GM04504 (cell line): ENCODE measurements around the gene TRPC5OS.

Source experiments
- DNase-seq: peaks from one replicate; pipeline ENCODE4 v3.0.0-alpha.2; 2012; ENCODE audit warnings: low read depth

TRPC5OS gene

DNA sequence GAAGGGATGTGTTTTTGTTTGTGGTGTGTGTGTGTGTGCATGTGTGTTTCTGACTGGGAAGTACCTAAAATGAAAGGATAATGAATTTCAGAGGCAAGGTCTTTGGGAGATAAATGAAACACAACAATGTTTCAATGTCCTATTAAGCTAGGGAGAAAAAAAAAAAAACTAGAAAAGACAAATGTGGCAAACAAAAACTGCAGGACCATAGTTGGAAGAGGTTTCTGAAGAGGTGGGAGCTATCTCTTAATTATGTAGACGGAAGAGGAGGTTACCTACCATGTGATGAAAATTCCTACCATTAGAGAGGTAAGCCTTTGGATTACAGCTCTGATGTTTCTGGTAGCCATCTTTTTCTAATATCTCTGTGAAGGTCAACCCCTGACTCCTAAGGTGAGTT lies at the start of gene TRPC5OS:
TSS of gene TRPC5OS (plus strand) at position 301 of the 400 bp plus-strand sequence. CDS start 25,669 bp downstream, outside the sequence.
- no peak for DNase-seq

DNA sequence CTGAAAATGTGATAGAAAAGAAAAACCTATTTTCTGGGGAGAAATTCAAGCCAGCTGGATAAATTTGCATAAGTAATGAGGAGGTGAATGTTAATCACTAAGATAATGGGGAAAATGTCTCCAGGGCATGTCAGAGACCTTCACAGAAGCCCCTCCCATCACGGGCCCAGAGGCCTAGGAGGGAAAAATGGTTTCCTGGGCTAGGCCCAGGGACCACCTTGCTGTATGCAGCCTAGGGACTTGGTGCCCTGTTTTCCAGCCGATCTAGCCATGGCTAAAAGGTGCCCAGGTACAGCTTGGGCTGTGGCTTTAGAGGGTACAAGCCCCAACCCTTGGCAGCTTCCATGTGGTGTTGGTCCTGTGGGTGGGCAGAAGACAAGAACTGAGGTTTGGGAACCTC lies 46.6 kb upstream of the TRPC5OS start:
- no peak for DNase-seq

DNA sequence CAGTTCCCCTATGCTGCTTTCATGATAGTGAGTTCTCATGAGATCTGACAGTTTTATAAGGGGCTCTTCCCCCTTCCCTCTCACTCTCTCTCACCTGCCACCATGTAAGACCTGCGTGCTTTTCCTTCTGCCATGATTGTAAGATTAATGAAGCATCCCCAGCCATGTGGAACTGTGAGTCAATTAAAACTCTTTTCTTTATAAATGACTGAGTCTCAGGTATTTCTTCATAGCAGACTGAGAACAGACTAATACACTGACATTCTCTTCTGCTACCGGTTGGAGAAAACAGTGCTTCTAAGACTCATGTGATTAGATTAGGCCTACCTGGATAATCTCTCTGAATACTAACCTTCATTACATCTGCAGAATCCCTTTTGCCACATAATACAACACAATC lies 45.4 kb upstream of the TRPC5OS start:
- no peak for DNase-seq

DNA sequence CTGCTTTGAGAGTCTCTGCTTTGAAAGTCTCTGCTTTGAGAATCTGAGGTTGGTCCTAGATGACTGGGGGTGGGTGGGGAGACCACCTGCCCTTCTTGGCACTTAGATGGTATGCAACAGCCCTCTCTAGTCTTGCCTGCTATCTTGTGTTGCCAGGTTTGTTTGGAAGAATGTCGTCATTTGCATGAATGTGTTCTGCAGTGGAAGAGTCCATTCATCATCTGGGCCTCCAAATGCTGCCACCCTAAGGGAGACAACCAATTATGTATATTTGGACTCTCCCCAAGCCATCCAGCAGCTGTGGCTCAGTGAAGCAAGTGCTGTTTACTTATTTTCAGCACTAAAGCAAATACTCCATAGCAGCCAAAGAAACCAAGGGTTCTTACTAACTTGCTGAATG lies 44.6 kb upstream of the TRPC5OS start:
- no peak for DNase-seq

DNA sequence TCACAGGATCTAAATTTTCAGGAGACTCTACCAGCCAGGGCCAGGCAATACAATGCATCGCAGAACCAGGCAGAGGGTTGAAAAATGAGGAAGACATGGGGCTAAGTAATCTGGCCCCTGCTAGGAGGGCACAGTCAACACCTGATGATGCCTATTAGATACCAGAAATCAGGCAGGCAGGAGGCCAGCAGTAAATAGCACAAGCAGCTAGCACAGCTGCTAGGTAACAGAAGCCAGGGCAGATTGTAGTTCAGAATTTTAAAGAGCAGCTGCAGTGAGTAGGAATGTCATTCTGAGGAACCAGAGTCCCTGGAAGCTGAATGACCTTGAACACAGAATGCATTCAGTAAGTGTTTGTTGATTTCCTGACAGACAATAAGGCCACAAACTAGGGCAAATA lies 38.8 kb upstream of the TRPC5OS start:
- no peak for DNase-seq

DNA sequence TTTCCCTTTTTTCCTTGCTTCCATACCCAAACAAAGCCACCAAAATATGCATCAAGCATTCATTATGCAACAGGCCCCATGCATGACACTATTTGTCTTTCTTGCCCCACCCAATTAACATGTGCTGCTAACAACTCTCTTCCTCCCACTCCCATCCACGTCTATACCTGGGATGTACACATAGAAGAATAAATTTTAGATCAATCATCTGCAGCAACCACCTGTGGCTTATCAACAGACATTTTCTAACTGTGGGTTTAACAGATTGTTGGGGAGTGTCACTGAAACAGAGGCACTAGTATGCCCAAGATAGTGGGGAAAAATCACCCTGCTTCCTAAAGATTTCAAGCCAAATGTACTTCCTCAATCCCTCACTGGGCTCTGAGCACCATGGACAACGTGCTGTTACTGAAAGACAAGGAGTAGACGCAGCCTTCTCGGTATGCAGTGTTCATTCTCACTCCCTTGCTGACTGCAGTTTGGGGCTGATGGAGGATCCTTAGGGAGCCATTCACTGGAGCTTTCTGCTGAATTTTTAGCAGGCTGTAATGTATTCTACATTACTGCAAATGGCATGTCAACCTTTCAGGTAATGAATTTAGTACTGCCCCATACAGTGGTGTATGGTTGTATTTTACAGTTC lies 28.4 kb upstream of the TRPC5OS start:
- no peak for DNase-seq

DNA sequence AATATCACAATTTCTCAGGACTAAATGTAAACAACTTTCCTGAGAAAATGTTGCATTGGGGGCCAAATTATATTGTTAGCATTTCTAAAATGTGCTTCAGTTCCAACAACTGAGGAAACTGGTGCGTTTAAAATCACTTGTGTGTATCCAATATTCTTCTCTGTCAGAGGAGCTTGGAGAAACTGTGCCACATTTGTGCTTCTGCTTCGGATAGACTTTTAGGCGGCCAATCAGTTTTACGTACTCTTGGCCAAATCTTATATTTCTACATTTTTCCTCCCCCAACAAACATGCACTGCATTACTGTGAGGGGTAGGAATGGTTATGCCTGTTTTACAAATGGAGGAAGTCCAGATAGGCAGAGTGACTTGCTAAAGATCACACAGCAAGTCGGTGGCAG lies 27.4 kb upstream of the TRPC5OS start:
- no peak for DNase-seq

DNA sequence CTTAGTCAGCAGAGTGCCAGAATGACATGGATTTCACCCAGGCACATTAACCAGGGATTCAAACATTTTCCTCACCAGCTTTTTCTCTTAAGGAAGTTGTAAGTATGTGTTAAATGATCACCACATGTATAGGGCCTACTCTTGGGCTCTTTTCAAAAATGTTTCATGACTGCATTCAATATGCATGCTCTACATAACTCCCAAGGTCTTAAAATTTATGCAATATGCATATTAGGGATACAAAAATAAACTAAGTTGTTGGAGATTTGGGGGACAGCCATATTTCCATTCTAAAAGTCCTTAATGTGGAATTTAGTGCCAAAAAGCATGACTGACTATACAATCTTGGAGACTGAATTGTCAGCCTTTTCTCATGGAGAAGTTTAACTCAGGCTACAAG lies 25.0 kb upstream of the TRPC5OS start:
- no peak for DNase-seq

DNA sequence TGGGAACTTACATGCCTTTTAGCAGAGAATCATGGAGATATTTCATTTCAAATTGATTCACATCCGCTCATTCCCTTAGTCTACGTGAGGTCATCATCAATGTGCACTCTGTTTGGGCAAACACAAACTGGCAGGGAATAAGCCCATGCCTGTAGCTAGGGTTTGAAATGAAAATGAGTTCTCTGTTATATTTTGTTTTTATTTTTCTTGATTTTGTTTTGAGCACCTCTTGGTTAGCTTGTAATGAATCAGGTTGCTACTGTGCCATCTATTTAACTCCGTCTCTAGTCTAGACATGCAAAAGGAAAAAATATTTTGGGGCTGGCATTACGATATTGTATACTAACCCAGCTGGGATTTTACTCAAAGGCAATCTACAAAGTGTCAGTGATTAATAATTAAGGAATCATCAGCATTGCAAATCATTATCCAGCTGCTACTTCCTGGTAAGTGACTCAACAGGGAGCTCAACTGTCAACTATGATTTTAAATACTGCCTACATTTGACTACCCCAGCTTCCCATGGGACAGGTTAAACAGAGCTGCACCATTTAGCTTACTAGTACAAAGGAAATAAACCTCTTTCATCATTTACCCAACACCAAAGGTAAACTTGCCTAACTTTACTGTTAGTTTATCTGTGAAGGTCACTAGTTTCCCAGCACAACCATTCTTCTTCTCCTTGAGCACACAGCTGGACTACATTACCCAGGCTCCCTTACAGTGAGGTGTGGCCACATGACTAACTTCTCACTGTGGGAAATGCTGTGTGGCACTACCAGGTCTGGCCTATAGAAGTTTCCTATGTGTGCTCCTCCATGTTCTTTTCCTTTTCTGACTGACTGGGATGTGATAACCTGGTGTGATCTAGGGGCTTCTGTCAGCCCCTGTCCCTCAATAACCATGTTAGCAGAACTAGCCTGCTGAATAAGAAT lies 21.2 kb upstream of the TRPC5OS start:
- no peak for DNase-seq

DNA sequence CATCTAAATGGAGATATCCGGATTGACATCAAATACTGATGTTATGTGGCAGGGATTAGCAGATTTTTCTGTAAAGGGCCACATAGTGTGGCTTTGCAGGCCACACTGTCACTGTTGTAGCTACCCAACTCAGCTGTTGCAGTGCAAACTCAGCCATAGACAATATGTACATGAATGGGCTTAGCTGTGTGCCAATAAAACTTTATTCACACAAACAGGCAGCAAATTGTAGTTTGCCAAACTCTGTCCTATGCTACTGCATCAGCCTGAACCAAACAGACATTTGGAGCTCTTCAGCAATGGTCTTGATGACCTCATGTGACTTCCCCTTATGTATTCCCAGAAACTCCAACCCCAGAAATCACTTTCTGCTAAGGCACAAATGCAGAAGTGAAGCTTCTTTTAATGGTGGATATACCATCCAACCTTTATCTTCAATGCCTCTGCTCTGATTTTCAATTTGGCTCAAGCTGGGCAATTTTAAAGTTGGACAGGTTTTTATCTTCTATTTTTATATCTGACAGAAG lies 18.4 kb upstream of the TRPC5OS start:
- DNase-seq = no peak

DNA sequence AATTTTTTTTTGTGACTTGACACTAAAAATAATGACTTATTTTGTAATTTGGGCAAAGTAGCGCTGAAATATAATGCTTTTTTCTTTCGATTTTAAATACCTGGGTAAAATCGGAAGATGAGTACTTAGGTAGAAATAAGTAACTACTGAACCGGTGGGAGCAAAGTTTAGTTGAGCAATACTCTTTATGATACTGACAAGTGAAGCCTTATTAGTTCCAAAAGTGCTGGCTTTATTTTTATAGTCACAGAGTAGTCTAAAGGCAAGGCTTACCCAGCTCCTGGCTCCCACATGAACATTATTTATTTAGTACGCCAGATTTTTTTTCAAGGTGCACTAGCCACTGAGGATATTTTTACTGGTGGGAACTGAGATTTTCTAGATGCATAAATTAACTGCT lies 14.4 kb upstream of the TRPC5OS start:
- no peak for DNase-seq

DNA sequence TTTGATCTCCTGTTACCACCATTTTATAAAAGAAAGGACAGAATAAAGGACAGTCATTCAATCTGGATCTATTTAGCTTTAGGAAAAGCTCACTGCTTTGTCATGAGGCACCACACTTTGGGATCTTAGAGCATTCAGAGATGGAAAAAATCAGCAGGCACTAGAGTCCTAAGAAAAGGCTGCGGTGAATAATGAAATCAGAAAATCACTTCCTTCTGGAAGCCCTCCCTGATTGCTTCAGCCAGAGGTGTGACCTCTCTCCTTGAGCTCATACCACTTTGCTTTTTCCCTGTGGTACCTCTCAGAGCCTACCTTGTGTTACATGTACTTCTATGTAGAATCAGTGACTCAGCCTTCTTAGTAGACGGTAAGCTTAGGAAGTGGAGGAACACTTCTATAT lies 8.7 kb upstream of the TRPC5OS start:
- DNase-seq = no peak

DNA sequence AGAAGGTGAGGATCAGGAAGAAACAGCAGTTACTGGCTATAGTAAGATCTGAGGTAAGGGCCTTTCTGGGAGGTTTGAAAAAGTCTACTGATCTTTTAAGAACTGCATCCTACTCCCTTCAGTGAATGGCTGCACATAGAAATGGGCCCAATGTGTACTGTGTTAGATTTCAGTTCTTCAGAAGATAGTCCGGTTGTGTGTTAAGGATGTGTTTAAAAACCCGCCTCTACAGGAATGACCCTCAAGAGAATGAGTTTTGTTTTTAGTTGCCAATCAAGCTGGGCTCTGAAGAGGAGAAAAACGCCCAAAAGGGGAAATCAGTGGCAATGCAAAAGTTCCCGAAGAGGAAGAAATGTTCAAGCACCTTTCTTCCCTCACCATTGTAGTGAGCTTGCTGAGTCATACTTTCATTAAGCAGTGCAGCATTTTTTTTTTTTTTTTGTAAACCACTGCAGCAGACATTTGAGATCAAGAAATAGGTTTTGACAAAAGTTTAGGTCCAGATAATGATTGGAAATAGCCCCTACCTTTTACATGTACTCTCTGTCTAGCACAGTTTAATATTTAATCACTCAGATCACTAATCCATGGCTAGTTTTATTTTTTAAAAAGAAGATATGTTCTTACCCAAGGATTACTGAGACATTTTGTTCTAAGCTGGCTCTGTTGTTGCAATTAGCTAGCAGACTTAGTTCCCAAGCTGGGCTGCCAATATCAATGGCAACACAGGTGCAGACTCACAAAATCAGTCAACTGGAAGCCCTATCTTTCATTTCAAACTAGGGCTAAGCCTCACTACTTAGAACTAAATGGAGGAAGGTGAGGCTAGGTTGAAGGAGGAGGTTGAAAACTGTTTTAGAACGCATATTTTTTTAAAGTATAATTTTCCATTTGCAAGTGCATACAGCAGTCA lies 7.0 kb upstream of the TRPC5OS start:
- no peak for DNase-seq

DNA sequence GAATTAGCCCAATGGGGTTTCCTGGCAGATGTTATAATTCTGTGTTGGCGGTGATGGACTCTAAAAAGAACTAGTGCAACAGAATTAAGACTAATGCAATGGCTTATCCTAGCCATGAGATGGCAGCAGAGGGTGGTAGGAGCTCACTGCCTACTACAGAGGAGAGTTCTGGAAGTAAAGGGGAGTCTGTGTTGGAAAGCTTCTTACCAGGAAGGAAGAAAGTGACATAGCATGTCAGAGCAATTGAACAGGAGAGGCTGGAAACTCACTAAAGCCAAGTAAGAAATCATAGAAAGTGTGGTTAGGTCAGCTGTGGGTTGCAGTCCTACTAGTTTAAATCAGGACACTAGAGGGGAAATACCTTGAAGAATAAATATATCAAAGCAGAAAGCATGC lies 6.3 kb upstream of the TRPC5OS start:
- DNase-seq = peak; percentile 12

DNA sequence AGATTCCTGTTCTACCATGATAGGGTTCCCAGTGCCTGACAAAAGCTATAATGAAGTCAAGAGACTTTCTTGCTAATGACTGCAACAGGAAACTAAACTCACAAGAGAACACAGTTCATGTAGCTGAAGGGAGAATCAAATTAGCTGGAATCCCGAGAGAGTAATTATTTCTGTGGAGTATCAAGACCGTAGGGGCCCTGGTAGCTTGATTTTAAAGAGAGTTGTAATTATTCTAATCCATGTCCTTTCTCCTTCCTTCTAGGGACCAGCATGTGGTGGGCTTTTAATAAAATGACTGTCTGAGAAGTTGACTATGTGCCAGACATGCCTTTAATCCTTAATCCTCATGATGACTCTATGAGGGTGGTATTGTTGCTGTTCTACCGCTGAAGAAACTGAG lies 1.7 kb upstream of the TRPC5OS start:
- no peak for DNase-seq

DNA sequence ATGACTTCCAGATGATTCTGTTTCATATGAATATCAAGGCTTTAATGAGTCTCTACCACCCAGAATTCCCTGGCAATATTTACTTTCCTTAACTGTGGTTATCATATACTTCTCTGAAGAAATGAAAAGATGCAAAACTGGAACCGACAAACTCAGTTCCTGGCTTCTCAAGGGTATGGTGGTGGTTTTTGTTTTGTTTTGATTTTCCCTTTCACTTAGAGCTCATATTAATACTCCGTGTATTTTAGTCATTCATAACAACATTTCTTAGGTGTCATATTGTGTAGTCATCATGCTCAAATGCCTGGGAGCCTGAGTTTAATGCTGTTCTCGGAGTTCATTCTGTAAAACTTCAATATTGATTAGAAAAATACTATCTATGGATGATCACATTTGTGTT lies 665 bp downstream of the TRPC5OS start:
- DNase-seq = no peak

DNA sequence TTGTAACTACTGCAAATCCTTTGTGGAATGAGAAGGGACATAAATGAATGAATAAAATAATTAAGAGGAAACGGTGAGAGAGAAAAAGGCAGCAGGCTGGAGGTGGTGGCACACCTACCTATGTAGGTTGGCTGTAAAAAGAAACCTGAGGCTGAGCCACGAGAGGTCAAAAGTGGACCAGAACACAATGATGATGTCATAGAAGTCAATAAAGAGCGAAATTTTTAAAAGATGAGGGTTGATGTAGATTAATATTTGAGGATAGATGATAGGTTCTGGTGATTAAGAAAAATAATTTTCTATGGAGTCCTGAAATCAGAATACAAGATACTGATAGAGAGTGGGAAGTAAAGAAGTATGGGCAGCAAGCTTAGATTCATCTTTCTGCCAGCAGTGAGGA lies 1.7 kb downstream of the TRPC5OS start:
- DNase-seq = no peak

DNA sequence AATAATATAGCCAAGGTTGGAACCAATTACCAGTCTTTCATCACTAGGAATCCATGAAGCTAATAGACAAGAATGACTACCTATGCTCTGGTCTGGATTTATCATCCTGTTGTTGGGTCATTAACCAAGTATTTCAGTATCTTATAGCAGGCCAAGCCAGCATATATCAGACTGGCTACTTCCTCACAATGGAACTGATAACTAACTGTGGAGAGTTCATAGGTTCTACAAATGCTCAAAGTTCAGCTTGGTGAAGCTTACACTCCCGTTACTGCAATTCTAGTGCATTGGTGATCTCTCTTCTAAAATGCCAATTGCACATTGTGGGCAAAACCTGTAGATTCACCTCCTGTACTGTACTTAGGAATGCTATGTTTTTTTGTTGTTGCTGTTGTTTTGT lies 4.8 kb downstream of the TRPC5OS start:
- no peak for DNase-seq

DNA sequence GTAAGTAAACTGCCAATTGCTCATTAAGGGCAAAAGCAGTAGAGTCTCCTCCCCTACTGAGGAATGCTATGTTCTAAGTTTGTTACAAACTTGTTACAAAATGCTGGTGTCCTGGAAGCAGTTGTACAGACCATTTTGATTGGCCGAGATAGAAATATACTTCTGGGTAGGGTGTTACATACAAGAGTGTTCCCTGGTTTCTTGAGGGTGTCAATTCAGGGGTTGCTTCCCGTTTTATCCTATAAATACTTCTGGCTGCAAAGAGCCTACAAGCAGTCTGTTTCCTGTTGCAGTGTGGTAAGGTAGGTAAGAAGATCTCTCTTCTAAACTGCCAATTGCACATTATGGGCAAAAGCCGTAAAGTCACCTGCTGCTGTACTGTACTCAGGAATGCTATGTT lies 5.7 kb downstream of the TRPC5OS start:
- no peak for DNase-seq

DNA sequence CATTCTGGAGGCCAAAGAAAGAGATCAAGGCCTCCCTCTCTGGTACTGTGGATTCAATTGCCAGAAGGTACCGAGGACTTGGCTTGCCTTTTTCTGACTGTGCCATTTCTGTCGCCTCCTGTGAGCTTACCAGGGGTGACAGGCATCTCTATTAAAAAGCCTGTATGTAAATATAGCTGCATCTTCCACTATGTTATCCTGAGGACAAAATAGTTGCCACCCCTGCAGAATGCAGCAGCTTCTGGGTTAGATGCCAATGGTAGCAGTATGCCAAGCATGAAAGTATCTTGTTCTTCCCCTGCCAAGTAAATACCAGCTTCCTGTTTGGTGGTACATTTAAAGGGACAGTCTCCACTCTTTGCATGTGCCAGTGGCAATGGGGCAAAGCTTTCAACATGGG lies 10.7 kb downstream of the TRPC5OS start:
- DNase-seq = no peak

DNA sequence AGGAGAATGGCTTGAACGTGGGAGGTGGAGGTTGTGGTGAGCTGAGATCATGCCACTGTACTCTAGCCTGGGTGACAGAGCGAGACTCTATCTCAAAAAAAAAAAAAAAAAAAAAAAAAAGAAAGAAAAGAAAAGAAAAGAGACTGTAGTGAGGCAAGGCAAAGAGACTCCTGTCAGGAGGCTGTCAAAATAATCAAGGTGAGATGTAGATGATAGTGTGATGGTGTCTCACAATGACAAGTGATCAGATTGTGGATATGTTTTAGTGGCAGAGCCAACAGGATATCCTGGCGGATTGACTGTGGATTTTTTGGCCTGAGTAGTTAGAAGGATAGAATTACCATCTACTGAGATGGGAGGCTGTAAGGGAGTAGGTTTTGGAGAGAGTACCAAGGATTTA lies 12.6 kb downstream of the TRPC5OS start:
- no peak for DNase-seq

DNA sequence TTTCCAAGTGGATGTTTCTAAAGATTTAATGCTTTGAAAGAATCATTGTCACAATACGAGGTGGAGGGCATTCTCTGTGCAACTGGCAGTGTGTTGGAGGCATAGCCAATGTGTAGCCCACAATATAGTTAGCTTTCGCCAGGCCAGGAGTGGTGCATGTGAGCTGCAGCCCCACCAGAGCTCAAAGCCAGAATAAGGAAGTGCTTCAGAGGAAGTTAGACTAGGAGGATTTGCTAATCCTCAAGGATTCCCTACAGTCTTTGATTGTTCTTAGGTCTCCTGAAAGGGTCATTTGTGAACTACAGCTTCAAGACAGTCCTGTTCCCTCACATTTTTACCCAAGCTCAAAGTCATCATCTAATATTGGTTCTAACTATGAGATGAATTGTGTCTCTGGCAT lies 16.4 kb downstream of the TRPC5OS start:
- DNase-seq = no peak
